GM19193 (cell line): Measurements from ENCODE around the gene NUTF2.

ENCODE experiments used
- POLR2A ChIP-seq: IDR thresholded peaks from 4 replicates; pipeline ENCODE4 v1.6.1; 2011; ENCODE audit not compliant: insufficient read depth, insufficient read length; ENCODE audit errors: extremely low read depth

The NUTF2 gene

GRCh38 chr16:67914758-67915495, 68.2 kb downstream of the NUTF2 start:
- TF ChIP-seq POLR2A: no peak

GRCh38 chr16:67915831-67916723, 69.3 kb downstream of the NUTF2 start:
- TF ChIP-seq POLR2A: no peak

GRCh38 chr16:67917140-67917851, 70.6 kb downstream of the NUTF2 start:
- TF ChIP-seq POLR2A: no peak

- no peak for TF ChIP-seq POLR2A
These were observed 71.1 kb downstream of the NUTF2 start for GRCh38 chr16:67917852-67918236.

GRCh38 chr16:67919622-67920221, 73.0 kb downstream of the NUTF2 start:
- no peak for TF ChIP-seq POLR2A
